Thoracic aorta (tissue), 2 donors: ENCODE measurements around the gene STK4. TPM values are rescaled to one million over a fixed set of nuclear protein-coding genes. Genes with fewer than 3 reads are reported as not detected.
A peak's percentile ranks its signal among the peaks of the same experiment; 100 is the strongest.

Experiments
- ATAC-seq: fragments of 150-250 bp; one replicate; pipeline ENCODE4 v1.8.0; 2017; ENCODE audit warnings: low read depth; ENCODE audit not compliant: insufficient number of reproducible peaks, low FRiP score
- DNase-seq: peaks from one replicate; pipeline ENCODE4 v3.0.0-alpha.2; 2020; ENCODE audit warnings: low spot score
- H3K27ac ChIP-seq, 2 donors: fragments of 200-600 bp; sonication (generic); 1 replicate in 1 of 2; 2 replicates in 1 of 2; pipeline ENCODE4 v1.5.1; 2016; ENCODE audit warnings: mild to moderate bottlenecking in 2 of 2, moderate library complexity in 2 of 2
- H3K27me3 ChIP-seq: fragments of 200-600 bp; sonication (generic); replicated peaks from 2 replicates; pipeline ENCODE4 v1.6.0; 2016; ENCODE audit warnings: mild to moderate bottlenecking; ENCODE audit not compliant: insufficient read depth
- H3K36me3 ChIP-seq: fragments of 200-600 bp; sonication (generic); one replicate; pipeline ENCODE4 v1.5.1; 2016
- H3K4me1 ChIP-seq, 2 donors: fragments of 200-600 bp; sonication (generic); 1 replicate in 1 of 2; 2 replicates in 1 of 2; pipeline versions ENCODE4 v1.5.1 to v1.6.0; 2016; ENCODE audit warnings: low read depth in 2 of 2, mild to moderate bottlenecking in 1 of 2; ENCODE audit not compliant: control insufficient read depth in 1 of 2
- H3K4me3 ChIP-seq: fragments of 200-600 bp; sonication (generic); 2 replicates; pipeline ENCODE4 v1.5.1; 2016; ENCODE audit warnings: mild to moderate bottlenecking
- H3K9me3 ChIP-seq: fragments of 200-600 bp; sonication (generic); 2 replicates; pipeline ENCODE4 v1.5.1; 2016
- total RNA-seq, 2 donors: library from RNA; depleted of rRNA; stranded (reverse); fragments of >200 nt; gene quantifications; one replicate each; pipeline versions ENCODE4 v1.1.0 to v1.2.3, GENCODE V29; 2016
- TF ChIP-seq, protein P1 (sequence below): fragments of 200-600 bp; sonication (generic); IDR thresholded peaks from one replicate; pipeline ENCODE4 v1.5.1; 2019; ENCODE audit warnings: antibody characterized with exemption

The STK4 gene
- total RNA-seq, 2 donors from 2014 or later, result 30.3 to 47.9 TPM

DNA sequence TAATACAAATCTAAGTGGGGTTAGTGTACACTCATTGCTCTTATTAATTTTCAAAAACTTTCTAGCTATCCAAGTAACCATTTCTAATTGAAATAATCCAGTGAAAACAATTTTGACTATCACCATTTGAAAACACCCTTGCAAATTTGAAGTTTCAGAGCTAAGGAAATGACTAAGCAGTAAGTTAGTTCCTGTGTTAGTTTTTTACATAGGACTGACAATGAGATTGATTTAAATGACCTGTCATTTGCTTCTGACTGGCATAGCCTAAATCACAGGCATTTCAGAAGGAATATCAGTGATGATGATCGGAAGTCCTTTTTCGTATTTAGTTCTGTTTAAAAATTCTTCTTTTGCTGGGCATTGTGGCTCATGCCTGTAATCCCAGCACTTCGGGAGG is 27.0 kb downstream of the STK4 start:
- no peak for ATAC-seq
- Histone ChIP-seq H3K27me3 (no peaks in the 10 kb centered on the region), H3K36me3 (peaks cover 14% of the 10 kb centered on the region), H3K27ac (peak overlapping the region in 1 of 2 donors; percentile 21), H3K4me3 (peak overlapping the region; percentile 10), H3K9me3 (no peaks in the 10 kb centered on the region), H3K4me1 (peaks cover 19 to 28% of the 10 kb centered on the region in 2 donors)
- TF ChIP-seq, protein P1, sequence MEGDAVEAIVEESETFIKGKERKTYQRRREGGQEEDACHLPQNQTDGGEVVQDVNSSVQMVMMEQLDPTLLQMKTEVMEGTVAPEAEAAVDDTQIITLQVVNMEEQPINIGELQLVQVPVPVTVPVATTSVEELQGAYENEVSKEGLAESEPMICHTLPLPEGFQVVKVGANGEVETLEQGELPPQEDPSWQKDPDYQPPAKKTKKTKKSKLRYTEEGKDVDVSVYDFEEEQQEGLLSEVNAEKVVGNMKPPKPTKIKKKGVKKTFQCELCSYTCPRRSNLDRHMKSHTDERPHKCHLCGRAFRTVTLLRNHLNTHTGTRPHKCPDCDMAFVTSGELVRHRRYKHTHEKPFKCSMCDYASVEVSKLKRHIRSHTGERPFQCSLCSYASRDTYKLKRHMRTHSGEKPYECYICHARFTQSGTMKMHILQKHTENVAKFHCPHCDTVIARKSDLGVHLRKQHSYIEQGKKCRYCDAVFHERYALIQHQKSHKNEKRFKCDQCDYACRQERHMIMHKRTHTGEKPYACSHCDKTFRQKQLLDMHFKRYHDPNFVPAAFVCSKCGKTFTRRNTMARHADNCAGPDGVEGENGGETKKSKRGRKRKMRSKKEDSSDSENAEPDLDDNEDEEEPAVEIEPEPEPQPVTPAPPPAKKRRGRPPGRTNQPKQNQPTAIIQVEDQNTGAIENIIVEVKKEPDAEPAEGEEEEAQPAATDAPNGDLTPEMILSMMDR, result no peak
- DNase-seq, result no peak

DNA sequence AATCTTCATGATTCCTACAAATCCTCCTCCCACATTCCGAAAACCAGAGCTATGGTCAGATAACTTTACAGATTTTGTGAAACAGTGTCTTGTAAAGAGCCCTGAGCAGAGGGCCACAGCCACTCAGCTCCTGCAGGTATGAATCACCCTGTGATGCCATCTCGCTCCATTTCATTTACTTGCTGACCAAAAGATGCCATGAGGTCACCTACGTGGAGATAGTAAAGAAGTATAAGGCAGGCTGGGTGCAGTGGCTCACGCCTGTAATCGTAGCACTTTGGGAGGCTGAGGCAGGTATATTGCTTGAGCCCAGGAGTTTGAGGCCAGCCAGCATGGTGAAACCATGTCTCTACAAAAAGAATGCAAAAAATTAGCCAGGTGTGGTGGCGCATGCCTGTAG is 30.9 kb downstream of the STK4 start:
- Histone ChIP-seq H3K4me3 (no peak overlapping the region), H3K27me3 (no peaks in the 10 kb centered on the region), H3K36me3 (peaks cover 34% of the 10 kb centered on the region), H3K27ac (no peak overlapping the region), H3K4me1 (peaks cover 4 to 8% of the 10 kb centered on the region in 2 donors), H3K9me3 (no peaks in the 10 kb centered on the region)
- no peak for DNase-seq
- no peak for ATAC-seq
- TF ChIP-seq, protein P1, result no peak

DNA sequence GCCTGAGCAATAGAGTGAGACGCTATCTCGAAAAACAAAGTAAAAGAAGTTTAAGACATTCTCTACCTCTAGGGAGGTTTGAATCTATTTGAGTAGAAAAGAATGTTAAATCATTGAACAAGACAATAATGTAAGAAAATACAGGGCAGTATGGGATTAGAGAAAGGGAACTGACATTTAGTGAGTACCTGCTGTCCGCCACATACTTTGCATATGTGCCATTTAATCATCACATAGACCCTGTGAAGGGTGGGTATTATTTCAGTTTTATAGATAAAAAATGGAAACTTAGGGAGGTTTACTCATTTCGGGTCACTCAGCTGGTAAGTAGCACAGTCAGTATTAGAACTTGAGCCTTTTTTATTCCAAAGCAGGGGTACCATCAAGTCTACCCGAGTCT is 31.4 kb downstream of the STK4 start:
- H3K36me3 ChIP-seq, result peaks cover 34% of the 10 kb centered on the region

DNA sequence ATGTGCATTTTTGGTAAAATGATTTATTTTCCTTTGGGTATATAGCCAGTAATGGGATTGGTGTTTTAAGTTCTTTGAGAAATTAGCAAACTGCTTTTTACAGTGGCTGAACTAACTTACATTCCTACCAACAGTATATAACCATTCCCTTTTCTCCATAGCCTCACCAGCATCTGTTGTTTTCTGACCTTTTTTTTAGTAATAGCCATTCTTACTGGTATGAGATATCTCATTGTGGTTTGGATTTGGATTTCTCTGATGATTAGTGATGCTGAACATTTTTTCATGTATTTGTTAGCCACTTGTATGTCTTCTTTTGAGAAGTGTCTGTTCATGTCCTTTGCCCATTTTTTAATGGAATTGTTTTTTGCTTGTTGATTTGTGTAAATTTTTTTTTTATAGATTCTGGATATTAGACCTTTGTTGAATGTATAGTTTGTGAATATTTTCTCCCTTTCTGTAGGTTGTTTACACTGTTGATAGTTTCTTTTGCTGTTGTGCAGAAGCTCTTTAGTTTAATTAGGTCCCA is 42.3 kb downstream of the STK4 start:
- no peak overlapping the region for H3K27ac ChIP-seq
- ATAC-seq, result no peak

More for the DNA sequence above, 31.4 kb downstream of the STK4 start:
- ATAC-seq, result no peak
- DNase-seq, result no peak
- Histone ChIP-seq H3K4me1 (peaks cover 3 to 8% of the 10 kb centered on the region in 2 donors), H3K9me3 (no peaks in the 10 kb centered on the region), H3K27me3 (no peaks in the 10 kb centered on the region), H3K4me3 (no peak overlapping the region), H3K27ac (no peak overlapping the region)
- TF ChIP-seq, protein P1, result no peak

DNA sequence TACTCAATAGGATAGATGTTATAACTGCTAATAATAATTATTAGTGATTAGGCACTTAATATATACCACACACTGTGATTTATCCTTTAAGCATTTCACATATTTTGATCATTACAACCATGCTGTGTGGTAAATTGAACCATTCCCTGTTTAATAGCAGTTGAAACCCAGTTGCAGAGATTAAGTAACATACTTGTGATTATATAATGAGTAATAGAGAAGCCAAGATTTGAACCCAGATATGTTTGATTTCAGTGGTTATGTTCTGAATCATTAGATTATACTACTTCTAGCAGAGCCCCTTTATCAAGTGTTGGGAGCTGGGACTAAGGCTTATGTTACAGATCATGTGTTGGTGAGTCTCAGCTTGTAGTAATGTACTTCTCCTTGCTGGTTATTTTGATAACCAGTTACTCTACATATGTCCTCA is 44.1 kb downstream of the STK4 start:
- TF ChIP-seq, protein P1, result no peak
- no peak overlapping the region for H3K27ac ChIP-seq

More for the DNA sequence above, 42.3 kb downstream of the STK4 start:
- Histone ChIP-seq H3K27me3 (no peaks in the 10 kb centered on the region), H3K9me3 (no peaks in the 10 kb centered on the region), H3K4me1 (peaks cover 6 to 9% of the 10 kb centered on the region in 2 donors), H3K4me3 (no peak overlapping the region), H3K36me3 (no peaks in the 10 kb centered on the region)
- DNase-seq, result no peak
- TF ChIP-seq, protein P1, result no peak

More for the DNA sequence above, 44.1 kb downstream of the STK4 start:
- no peak for ATAC-seq
- no peaks in the 10 kb centered on the region for H3K9me3 ChIP-seq
- no peaks in the 10 kb centered on the region for H3K27me3 ChIP-seq
- no peak overlapping the region for H3K4me3 ChIP-seq
- DNase-seq, result no peak
- peaks cover 6 to 9% of the 10 kb centered on the region in 2 donors for H3K4me1 ChIP-seq
- no peaks in the 10 kb centered on the region for H3K36me3 ChIP-seq
